ENCODE measurements around the gene PCSK5.

The PCSK5 gene

DNA sequence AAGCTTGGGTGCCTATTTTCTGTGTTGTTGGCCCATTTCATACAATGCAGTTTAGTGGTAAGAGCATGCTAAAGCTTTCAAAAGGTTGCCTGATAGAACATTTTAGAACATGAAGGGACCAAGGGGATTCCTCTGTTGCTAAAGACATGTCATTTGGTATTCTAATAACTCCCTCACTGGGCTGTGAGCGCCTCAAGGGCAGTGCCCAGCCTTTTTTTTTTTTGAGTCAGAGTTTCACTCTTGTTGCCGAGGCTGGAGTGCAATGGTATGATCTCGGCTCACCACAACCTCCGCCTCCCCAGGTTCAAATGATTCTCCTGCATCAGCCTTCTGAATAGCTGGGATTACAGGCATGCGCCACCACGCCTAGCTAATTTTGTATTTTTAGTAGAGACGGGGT is 77.1 kb downstream of the PCSK5 start:
- no peak for DNase-seq

DNA sequence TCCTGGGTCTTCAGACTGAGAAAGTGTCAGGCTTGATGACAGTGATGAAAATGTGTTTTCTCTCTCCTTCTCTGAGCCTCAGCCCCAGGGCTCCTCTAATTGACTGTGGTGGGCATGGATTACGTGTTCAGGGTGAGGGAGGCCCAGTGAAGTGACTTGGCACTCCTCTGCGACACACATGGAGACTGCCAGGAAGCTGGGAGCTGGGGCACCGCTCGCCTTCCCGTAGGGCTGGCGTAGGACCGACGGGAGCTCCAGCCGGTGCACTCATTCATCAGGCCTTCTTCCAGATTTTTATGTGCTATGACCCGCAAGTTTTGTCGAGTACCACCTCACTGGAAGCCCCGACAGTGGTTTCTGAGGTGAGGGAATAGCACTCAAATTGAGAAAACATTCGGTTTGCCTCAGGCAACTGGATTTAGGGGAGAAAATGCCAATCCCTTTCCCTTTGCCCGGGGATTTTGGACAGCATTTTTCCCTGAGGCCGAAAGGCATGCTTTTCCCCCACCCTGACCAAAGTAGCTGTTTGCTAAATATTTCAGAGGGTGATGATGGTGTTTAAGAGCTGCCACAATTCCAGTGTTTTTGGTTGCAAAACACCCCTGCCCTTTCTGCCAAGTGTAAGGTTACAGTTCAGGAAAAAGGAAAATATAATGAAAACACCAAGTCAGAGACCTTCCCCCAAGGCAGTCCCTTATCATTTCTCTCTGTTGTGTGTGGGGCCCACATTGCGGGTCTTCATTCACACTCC is 83.7 kb downstream of the PCSK5 start:
- no peak for DNase-seq

DNA sequence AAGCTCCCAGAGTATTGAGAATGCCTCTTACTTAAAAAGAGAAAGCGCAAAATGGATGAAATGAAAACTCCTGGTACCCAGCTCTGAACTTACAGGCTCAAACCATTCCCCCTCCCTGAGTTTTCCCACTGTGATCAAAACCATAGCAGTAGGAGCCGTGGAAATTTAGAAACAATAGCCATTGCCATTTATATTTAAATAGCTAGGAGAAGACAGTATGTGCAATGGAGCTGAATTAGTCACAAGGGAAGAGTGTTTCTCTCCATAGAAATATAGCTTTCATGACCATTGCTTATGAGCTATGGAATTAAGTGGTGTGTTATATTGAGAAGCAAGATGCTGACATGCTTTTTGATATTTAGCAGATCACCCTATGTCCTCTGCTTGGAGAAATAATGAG is 84.6 kb downstream of the PCSK5 start:
- DNase-seq: no peak

DNA sequence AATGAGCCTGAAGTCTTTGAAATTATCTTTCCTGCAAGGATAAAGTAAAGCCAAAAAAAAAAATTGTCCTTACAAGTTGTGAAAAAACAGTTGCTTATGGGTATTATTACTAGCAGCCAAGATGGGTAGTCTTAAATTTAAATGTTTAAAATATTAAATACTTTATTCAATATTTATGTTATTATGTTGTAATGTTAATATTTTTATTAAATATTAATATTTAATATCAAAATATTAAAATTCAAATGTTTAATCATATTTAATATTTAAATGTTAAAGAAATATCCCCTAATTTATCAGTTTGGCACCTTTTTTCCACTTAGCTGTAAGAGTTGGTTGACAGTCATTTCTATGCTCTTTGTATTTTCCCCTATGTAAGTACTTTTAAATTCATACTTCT is 86.1 kb downstream of the PCSK5 start:
- no peak for DNase-seq

DNA sequence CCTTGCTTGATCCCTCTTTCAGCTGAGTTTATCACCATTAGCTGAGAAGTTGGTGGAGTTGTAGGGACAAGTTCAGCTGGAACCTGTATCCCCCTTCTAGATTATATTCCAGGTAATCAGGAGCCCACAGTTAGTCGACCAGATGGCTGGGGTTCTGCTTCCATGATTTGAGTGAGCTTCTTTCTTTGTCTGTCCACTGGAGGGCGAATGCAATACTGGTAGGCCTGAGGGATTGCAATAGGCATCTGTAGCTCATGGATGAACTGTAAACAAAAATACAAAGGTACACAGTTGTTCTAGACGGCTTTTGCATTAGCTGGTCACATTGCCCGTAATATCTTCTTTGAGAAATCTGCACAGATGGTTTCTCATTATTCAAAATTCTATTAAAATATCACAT is 88.9 kb downstream of the PCSK5 start:
- no peak for DNase-seq

DNA sequence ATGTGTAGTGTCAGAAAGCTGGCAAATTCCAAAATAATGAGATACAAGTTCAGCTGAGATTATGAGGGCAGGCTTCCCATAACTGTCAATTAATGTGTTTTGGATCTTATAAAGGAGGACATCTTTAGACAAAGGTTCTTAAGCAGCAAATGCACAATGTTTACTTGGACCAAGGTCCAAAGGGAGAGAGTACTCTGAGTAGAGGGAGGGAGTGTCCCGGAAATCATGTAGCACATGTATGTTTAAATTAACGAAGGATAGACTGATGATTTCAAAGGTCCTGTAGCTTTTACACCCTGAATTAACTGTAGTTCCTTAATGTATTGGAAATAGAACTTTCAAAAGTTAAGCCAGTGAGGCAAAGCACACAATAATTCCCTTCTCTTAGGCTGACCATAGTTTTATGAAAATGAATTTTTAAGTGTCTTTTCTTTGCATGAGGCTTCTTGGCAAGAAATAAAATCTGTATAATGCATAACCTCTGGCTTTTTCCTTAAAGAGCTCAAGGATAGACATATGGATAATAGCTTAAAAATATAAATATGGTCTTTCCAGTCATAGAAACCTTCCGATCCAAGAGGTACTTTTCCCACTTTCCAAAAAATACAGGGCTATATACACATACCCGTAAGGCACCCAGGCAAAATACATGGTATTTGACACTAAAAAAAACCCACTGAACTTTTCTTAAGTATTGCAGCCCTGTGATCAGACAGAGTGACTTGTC is 93.0 kb downstream of the PCSK5 start:
- no peak for DNase-seq

DNA sequence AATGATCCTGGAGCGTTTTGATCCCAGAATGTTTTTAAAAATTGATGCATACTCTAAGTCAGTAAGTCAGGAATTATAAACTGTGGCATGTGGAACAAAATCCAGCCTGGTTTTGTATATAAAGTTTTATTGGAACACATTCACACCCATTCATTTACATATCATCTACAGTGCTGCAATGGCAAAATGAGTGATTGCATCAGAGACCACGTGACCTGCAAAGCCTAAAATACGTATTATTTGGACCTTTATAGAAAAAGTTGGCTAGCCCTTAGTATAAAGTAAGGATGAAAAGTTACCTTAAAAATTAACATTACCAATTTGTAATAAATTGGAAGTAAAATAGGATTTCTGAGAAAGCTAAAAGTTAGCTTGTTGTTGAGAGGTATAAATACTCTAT is 95.0 kb downstream of the PCSK5 start:
- no peak for DNase-seq

DNA sequence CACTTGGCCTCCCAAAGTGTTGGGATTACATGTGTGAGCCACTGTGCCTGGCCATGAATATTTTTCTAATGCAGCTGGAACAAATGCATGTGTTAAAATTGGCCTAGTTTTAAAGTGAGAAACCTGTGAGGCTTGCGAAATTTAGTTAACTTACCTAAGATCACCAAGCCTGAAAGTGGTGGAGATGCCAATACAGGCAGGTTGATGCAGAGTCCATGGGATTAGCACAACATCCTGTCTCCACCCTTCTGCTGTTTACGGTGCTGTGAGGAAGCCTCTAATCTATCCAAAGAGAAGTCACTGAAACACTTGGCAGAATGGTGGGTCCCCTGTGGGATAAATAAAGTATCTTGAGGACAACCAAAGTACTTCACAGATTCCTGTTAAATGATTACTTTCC is 98.2 kb downstream of the PCSK5 start:
- no peak for DNase-seq

DNA sequence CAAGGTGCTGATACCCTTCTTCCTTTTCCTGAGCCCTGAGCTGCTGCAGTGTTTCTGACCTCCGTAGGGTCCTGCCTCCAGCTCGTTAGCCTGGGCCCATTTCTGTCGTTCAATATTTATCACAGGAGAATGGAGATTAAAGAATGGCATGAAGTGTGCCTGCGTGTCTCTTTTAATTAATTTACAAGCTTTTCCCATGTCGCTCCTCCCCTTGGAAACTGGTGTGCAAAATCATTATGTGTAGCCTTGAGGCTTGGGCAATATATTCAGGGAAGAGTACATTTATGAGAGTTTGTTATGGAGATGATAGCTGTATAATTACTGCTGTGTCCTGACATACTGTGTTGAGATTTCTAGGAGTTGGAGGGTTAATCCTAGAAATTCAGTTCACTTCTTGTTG is 99.7 kb downstream of the PCSK5 start:
- DNase-seq: peak; percentile 76

DNA sequence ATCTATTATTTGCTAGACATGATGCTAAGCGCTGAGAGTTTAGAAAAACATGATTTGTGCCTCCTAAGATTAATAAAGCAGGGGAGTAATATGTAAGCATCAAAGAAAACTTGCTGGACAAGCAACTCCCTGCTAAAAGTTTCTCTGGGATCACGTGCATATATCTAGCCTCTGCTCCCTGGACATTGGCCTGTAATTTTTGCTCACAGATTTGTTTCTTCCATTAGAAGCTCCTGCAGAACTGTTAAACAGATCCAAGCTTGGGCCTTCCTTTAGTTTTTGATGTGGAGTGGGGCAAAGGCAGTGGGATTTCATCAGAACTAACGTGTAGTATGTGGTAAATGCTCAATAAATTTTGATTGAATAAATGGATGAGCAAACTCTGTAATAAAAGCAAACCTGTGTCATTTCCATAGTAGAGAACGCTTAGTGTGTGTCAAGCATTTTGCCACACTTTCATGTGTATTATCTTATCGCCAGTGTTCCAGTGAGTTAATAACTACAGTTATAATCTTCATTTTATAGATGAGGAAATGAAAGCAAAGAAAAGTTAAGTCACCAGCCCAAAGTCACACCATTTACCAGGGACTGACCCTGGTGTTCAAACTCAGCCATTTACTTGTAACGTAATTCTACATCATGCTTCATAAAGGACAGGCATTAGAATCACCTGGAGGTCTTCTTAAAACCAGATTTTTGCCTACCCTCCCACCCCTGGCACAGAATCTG is 100.3 kb downstream of the PCSK5 start:
- DNase-seq: peak; percentile 16

DNA sequence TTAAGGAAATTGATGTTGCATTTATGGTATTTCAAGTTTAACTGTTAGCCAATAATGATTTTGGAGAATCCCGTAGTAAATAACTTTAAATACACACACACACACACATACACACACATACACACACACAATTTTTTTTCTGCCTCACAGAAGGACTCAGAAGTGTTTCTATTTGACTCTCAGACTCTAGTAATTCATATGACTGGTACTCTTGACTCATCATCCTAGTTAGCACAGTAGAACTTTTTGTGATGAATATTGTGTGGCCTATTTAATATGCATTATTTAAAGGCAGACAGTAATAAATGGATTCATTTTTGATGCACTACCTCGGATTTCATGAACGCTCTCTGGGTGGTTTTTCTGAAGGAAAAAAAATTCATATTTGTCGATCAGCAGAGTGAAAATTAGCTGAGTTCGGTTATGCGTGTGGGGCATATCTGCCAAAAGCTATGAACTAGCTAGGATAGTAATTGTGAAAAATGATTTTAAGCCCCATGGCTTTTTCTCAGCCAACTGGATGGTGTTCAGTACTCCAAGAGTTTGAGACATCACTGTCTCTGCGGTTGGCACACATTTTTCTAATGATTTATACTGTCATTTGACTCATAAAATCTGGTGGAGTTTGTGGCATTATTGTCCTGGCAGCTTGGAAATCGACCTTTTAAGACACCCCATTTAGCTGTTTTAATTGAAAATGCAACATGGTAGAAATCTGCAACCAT is 102.2 kb downstream of the PCSK5 start:
- DNase-seq: no peak

DNA sequence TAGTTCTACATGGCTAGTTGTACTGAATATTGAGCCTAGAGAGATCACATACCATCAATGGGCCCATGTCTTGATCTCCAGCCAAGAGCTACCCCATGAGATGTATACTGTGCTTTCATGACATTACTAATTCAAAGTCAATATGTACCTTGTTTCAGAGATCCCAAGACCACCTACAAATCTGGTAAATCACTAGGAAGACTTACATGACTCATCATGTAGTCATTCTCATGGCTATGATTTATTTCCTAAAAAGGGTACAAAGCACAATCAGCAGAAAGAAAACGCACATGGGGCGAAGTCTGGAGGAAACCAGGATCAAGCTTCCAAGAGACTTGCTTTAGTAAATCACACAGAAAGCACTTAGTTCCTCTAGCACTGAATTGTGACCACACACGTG is 103.0 kb downstream of the PCSK5 start:
- no peak for DNase-seq

DNA sequence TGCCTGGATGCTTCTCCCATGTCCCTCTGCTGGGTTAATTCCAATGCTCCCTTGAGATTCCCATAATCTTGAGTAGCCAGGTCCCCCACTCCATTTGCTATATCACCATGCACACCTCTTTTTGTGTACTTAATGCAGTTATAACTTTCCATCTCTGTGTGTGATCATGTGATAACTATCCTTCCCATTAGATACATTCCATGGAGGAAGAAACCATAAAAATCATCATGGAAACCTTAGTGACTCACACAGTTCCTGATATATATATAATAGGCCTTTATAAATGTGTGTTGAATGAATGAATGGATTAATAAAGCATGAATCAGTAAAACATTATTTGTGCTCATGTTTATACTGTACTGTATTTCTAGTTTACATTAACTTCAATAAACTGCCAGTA is 104.6 kb downstream of the PCSK5 start:
- DNase-seq: no peak

DNA sequence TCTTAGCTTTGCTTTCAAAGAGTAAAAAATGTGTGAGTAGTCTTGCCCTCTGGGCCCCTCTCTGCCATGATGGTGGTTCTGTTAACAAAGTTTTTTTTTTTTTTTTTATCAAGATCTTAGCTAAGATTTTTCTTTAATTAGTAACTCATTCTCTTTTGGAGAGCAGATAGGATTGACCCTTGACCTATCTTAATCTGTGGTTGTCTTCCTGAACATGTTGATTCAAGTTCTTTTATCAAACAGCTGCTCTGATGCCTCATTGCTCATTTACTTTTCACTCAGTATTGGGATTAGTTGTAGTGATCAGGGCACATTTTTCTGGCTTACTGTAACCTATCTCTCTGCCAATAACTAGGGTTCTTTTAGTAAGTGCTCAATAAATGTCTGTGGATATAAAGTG is 106.3 kb downstream of the PCSK5 start:
- DNase-seq: no peak

DNA sequence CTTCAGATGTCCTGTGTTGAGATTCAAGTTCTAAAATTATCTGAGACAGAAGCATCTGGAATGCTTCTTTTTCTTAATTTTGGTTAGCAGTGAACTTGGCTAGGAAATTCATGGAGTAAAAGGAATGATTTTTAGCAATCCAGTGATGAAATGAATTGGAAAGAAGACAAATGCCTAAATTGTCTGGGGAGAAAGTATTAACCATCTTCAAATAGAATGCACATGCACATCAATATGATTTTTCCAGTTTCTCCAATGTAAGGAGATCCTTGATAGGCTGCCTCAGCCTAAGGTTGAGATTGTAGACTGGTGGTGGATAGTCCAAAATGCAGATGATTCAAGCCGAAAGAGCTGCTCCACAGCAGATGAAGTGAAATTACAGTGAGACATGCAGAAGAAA is 106.7 kb downstream of the PCSK5 start:
- DNase-seq: no peak

DNA sequence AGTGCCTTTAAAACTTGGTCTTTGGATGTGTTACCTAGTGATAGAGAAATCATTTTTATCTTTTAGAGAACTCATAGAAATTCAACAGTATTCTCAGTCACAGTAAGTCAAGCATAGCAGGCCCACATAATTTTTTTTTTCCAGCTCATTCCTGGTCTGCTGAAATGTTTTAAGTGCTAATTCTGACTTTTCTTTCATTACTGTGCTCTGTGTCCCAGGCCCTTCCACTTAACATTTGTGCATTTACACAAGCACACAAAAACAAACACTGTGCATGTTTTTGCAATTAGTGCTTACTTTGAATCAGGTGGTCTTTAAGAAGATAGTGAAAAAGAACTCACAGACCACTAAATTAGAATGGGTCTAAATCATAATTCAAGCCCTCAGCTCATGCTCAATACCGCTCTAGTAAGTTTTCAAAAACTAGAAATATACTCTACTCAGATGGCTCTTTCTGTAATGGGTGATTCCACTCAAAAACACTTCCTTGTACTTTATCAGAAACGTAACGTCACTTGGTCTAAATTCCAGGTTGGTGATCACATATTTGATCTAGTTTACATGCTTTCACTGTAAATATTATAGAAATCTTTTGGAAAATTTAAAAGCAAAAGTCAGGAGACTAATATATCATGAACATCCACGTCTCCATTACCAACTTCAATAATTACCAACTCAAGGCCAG is 107.8 kb downstream of the PCSK5 start:
- no peak for DNase-seq

DNA sequence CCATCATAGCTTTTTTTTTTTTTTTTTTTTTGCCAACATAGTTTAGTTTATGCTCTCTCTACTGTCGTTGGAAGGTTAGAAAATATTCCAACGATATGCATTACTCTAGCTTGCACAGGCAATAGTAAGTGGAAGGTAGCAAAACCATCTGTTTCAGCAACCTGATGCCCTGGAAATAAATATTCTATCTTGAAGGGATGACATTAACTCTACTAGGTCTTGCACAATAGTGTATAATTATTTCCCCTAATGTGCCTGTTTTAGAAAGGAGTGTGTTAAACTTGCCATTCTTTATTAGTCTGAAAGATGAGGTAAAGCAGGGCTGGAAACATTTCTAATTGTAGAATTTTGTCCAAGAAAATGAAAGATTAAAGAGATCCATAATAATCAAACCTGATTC is 111.0 kb downstream of the PCSK5 start:
- no peak for DNase-seq

DNA sequence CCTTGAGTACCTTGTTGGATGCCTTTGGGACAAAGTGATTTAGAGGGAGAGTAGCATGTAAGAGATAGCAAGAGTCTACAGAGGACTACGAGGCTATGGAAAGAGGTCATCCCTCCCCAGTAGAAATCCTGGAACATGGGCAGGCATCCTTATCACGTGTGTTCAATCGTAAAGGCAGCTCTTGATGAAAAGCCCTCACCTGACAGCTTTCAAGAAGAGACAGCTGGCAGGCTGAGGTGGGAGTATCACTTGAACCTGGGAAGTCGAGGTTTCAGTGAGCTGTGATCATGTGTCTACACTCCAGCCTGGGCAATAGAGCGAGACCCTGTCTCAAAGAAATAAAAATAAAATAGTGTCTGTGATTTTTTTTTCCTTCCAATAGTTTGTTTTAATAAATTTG is 112.6 kb downstream of the PCSK5 start:
- no peak for DNase-seq

DNA sequence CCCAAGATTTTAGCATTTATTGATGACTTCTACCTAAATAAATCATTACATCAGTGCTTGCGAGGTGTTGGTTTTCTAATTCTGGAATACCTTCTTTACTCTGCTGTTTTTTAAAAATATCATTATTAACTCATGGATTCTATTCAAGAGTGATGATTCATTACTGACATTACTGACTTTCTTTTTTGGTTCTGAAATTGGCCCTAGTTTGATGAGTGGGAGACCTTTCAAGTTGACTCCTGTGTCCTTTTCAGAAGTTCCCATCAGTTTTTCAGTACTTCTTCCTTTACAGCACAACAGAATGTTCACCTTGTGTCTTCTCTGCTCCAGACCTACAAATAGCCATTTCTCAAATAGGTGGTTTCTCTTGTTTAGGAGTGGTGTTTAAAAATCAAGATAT is 114.1 kb downstream of the PCSK5 start:
- no peak for DNase-seq

DNA sequence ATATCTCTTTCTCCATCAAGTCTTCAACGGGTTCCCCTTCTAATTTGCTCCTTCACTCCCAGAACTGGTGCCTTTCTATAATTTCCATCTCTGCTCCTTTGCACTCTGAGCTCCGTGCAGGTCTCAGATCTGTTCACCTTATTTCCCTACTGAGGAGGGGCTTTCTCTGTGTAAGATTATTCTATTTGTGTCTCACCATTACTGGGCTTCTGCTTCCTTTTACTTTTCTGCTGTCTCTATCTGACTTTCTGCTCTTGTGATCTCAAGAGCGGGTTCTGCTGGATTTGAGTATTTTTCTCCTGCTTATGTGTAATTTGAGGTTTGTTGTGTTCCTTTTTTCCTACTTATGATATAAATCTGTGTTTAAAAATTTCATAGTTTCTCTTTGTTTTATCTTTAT is 117.5 kb downstream of the PCSK5 start:
- no peak for DNase-seq

DNA sequence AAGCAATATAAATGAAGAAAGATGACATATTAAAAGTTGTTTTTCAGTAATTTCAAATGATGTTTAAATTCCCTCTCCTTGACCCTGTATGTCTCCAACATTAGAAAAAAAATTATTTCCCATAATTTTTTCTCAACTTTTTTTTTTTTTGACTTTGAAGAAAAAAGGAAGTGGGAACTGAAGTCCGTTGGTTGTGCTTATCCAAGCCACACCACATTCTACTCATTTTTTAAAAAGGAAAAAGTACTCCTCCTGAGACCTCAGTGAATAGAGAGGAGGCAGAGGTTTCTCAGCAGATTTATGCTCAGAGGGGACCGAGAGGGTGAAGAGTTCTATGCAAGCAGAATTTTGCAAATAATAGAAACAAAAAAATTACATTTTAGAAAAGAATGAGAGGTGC is 123.3 kb downstream of the PCSK5 start:
- no peak for DNase-seq

DNA sequence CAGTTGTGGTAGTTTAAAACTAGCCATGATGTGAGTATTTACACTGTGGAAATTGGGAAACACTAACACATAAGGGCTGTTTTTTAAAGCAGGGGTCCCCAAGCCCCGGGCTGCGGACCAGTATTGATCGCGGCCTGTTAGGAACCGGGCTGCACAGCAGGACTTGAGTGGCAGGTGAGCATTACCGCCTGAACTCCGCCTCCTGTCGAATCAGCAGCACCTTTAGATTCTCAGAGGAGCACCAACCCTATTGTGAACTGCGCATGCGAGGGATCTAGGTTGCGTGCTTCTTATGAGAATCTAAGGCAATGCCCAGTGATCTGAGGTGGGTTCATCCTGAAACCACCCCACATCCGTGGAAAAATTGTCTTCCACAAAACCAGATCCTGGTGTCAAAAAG is 127.8 kb downstream of the PCSK5 start:
- no peak for DNase-seq

DNA sequence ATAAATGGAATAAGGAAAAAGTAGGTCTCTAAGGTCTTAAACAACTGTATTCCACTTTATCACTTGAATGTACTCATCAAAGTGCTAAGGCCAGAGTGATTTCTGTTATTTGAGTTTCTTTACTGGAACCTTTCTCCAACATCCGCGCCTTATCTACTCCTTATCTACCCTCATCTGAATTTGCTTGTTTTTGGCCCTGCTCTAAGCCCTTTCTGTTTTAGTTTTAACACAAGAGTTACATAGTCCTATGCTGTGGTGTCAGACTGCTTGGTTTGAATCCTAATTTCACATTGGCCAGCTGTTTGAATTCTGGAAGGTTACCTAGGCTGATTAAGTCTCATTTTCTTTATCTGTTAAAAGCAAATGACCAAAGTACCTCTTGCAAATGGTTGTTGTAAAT is 128.3 kb downstream of the PCSK5 start:
- no peak for DNase-seq
